HepG2 (cell line): ENCODE measurements around the gene SNX27. TPM values are rescaled to one million over a fixed set of nuclear protein-coding genes. Genes with fewer than 3 reads are reported as not detected.
"Not testable (repeated sequence)": the region's sequence is repeated elsewhere in the genome, so short reads cannot be mapped to it uniquely, and the experiment has no call there.

Experiments
- ATAC-seq: fragments of 200-7000 bp; cut with Tn5 transposase; 3 replicates; pipeline ENCODE4 v1.9.1; 2020; ENCODE audit warnings: mild to moderate bottlenecking, moderate library complexity
- BruUV-seq: library from RNA; stranded (reverse); fragments of 400-500 nt; replicated peaks from 2 replicates; lab custom pipeline; 2021; lab: Mats Ljungman, UMichigan
- CTCF ChIA-PET: fragments of 300-600 bp; formaldehyde crosslinking; extraction: SDS; loops from one replicate; lab custom pipeline; 2021; ENCODE audit warnings: low total read pairs, inconsistent platforms, low intra/inter-chr PET ratio; lab: Yijun Ruan, JAX
- POLR2A ChIA-PET: fragments of 350-600 bp; sonication (Branson Sonifier 250); formaldehyde crosslinking; loops from one replicate; lab custom pipeline; 2020; ENCODE audit warnings: antibody characterized with exemption, inconsistent platforms; lab: Yijun Ruan, JAX
- DNase-seq: peaks from one replicate; pipeline ENCODE4 v3.0.0-alpha.2; 2015; ENCODE audit warnings: low spot score
- FAIRE-seq: peaks from 3 replicates; lab custom pipeline; 2011; peaks lifted over from hg19 to GRCh38; lab: Jason Lieb, UNC
- H2AFZ ChIP-seq: one replicate; pipeline ENCODE4 v1.6.1; 2011; ENCODE audit warnings: low read length, inconsistent platforms
- H3K27ac ChIP-seq: fragments of 300-600 bp; 3 replicates; pipeline ENCODE4 v1.8.0; 2011; ENCODE audit warnings: mixed run types, mild to moderate bottlenecking, mixed read lengths, low read length, inconsistent platforms; ENCODE audit not compliant: insufficient read depth; ENCODE audit errors: extremely low read length
- H3K27me3 ChIP-seq, 2 experiments: fragments of 200-600 bp in 1 of 2; 2 replicates in 1 of 2; 3 replicates in 1 of 2; pipeline versions ENCODE4 v1.6.0 to v1.8.0; 2011; ENCODE audit warnings: low read length in 2 of 2, mild to moderate bottlenecking in 2 of 2, moderate library complexity in 2 of 2, inconsistent platforms in 1 of 2; ENCODE audit not compliant: insufficient read depth in 2 of 2, control insufficient read depth in 1 of 2
- H3K36me3 ChIP-seq, 2 experiments: fragments of 200-600 bp in 1 of 2; replicated peaks in 1 of 2; 2 replicates in 1 of 2; 3 replicates in 1 of 2; pipeline versions ENCODE4 v1.5.1 to v1.8.0; 2011; ENCODE audit warnings: low read length in 2 of 2, inconsistent platforms in 1 of 2; ENCODE audit not compliant: insufficient read depth in 2 of 2, control insufficient read depth in 1 of 2
- H3K4me1 ChIP-seq: 2 replicates; pipeline ENCODE4 v1.5.1; 2012; ENCODE audit warnings: low read length, inconsistent platforms; ENCODE audit not compliant: insufficient read depth
- H3K4me2 ChIP-seq: 2 replicates; pipeline ENCODE4 v1.6.0; 2011; ENCODE audit warnings: low read depth, low read length, inconsistent platforms
- H3K4me3 ChIP-seq, 3 experiments: fragments of 200-600 bp in 1 of 3; sonication (generic), shearing (Covaris generic) in 1 of 3; replicated peaks in 1 of 3; 2 replicates each; pipeline ENCODE4 v1.5.1; 2011 to 2016; ENCODE audit warnings: low read length in 3 of 3, inconsistent platforms in 2 of 3, low read depth in 2 of 3, mild to moderate bottlenecking in 2 of 3, control low read depth in 1 of 3, mixed read lengths in 1 of 3; ENCODE audit not compliant: insufficient read depth in 1 of 3
- H3K79me2 ChIP-seq: one replicate; pipeline ENCODE4 v1.6.1; 2011; ENCODE audit warnings: low read length, inconsistent platforms; ENCODE audit not compliant: insufficient read depth
- H3K9ac ChIP-seq: 2 replicates; pipeline ENCODE4 v1.6.0; 2011; ENCODE audit warnings: mild to moderate bottlenecking, low read depth, low read length, inconsistent platforms; ENCODE audit not compliant: insufficient read depth
- H3K9me3 ChIP-seq: 2 replicates; pipeline ENCODE4 v1.5.1; 2012; ENCODE audit warnings: mild to moderate bottlenecking, low read length
- H4K20me1 ChIP-seq: 2 replicates; pipeline ENCODE4 v1.6.0; 2011; ENCODE audit warnings: inconsistent platforms, mild to moderate bottlenecking, low read length, moderate library complexity; ENCODE audit not compliant: insufficient read depth
- KAT8 ChIP-seq: IDR thresholded peaks from 2 replicates; pipeline ENCODE4 v1.6.1; 2016; ENCODE audit warnings: missing genetic modification reagents, missing compliant biosample characterization
- ZBTB49 ChIP-seq: sonication (generic); formaldehyde crosslinking; IDR thresholded peaks from 2 replicates; pipeline ENCODE4 v1.4.0; 2020; ENCODE audit warnings: missing genetic modification reagents, borderline replicate concordance
- ZNF367 ChIP-seq: sonication (generic); formaldehyde crosslinking; IDR thresholded peaks from 2 replicates; pipeline ENCODE4 v1.4.0; 2020; ENCODE audit warnings: missing genetic modification reagents, borderline replicate concordance
- ZNF652 ChIP-seq: IDR thresholded peaks from 2 replicates; pipeline ENCODE4 v1.6.1; 2016; ENCODE audit warnings: low read depth, borderline replicate concordance
- ZNF782 ChIP-seq: sonication (generic); formaldehyde crosslinking; IDR thresholded peaks from 2 replicates; pipeline ENCODE4 v1.4.0; 2020; ENCODE audit warnings: missing genetic modification reagents, mild to moderate bottlenecking, borderline replicate concordance
- WGBS: methylation state at CpG from one replicate; pipeline ENCODE4 v1.1.6; 2017; ENCODE audit warnings: low lambda C conversion rate; 5-methylcytosine and 5-hydroxymethylcytosine counted together
- in situ Hi-C: cut with HindIII; loops from 2 replicates; pipeline ENCODE4 v1.10.0; 2017; ENCODE audit warnings: low pct_unique_long_range_greater_than_20kb; ENCODE audit not compliant: extremely low pct_ligation_motif_present
- intact Hi-C: fragments of 100-400 bp; cut with micrococcal nuclease; formaldehyde crosslinking; loops from one replicate; pipeline ENCODE4 v1.10.0; 2022; ENCODE audit not compliant: unreplicated experiment
- polyA plus RNA-seq, 8 experiments: library from polyadenylated mRNA; depleted of rRNA in 3 of 8; stranded (reverse) in 7 of 8; unstranded in 1 of 8; fragments of >200 nt; fragmentation: Illumina TruSeq in 4 of 8; extraction: Trizol in 4 of 8; gene quantifications; 2 replicates each; pipeline versions ENCODE4 v1.2.1 to v1.2.3, GENCODE V29; 2011 to 2016; ENCODE audit warnings: low read depth in 4 of 8, missing spikeins in 1 of 8, mixed read lengths in 1 of 8; ENCODE audit not compliant: insufficient read depth in 1 of 8
- total RNA-seq, 5 experiments: library from RNA; depleted of rRNA; stranded (reverse); fragments of >200 nt; fragmentation: Illumina TruSeq; extraction: Trizol; gene quantifications; 2 replicates each; pipeline ENCODE4 v1.2.3, GENCODE V29; 2016; ENCODE audit warnings: low read depth in 1 of 5

The SNX27 gene
- total and polyA plus RNA-seq, 2 of the 13 experiments (the other 11 are each of a cell fraction or from before 2014, with no cell fraction given), result 14.4 to 17.8 TPM

GRCh38 chr1:151681923-151682322 lies 70.1 kb downstream of the SNX27 start:
- Histone ChIP-seq H2AFZ (no peak overlapping the region), H3K4me2 (no peak overlapping the region), H3K9me3 (no peaks in the 10 kb centered on the region), H3K4me3 (no peak overlapping the region), H3K36me3 (peaks cover 3 to 9% of the 10 kb centered on the region in 2 experiments; a peak in 4 of 5 replicates), H3K27me3 (no peaks in the 10 kb centered on the region), H3K9ac (no peak overlapping the region), H4K20me1 (no peaks in the 10 kb centered on the region), H3K79me2 (no peaks in the 10 kb centered on the region), H3K27ac (no peak overlapping the region), H3K4me1 (peaks cover 1% of the 10 kb centered on the region)
- 92% methylated on average over 2 of the region's 2 CpGs for WGBS
- ChIA-PET POLR2A (no interaction called here), CTCF (interaction anchor here (0.6 kb wide), 1 partner anchor 76 kb away, joined by 3 read pairs; no protein-coding TSS in a partner anchor)
- no peak for FAIRE-seq
- DNase-seq, result no peak
- no TSS peak for BruUV-seq
- no peak for ATAC-seq
- intact Hi-C loops, result no loop called here
- no peak for TF ChIP-seq KAT8 (CRISPR knock-in tag)
- TF ChIP-seq ZNF782 (CRISPR knock-in tag), result no peak
- TF ChIP-seq ZNF652 (CRISPR knock-in tag), result no peak
- no peak for TF ChIP-seq ZNF367 (CRISPR knock-in tag)
- no peak for TF ChIP-seq ZBTB49 (CRISPR knock-in tag)
- in situ Hi-C loops, result no loop called here

- H3K36me3 ChIP-seq, FAIRE-seq, H3K9ac ChIP-seq, H3K27ac ChIP-seq, H4K20me1 ChIP-seq, H2AFZ ChIP-seq, BruUV-seq, CTCF ChIA-PET, ATAC-seq, H3K4me3 ChIP-seq, H3K4me2 ChIP-seq, intact Hi-C loops, DNase-seq, POLR2A ChIA-PET, H3K27me3 ChIP-seq, in situ Hi-C loops, H3K79me2 ChIP-seq, H3K9me3 ChIP-seq: not testable (repeated sequence)
- 97% methylated on average over 7 of the region's 7 CpGs for WGBS
- H3K4me1 ChIP-seq, result peaks cover 11% of the 10 kb centered on the region
These were observed 71.1 kb downstream of the SNX27 start for GRCh38 chr1:151682901-151683300.
